ENCODE results near the gene SIGLEC7.

DNA sequence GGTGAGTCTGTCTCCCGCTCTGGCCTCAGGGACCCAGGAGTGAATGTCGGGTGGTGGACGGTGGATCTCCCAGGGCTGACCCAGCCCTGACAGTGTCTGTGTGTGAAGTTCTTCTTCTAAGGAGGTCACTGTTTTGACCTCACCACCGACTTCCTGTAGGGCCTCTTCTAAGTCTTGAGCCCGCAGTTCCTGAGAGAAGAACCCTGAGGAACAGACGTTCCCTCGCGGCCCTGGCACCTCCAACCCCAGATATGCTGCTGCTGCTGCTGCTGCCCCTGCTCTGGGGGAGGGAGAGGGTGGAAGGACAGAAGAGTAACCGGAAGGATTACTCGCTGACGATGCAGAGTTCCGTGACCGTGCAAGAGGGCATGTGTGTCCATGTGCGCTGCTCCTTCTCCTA is at the start of gene SIGLEC7:
- TF ChIP-seq CTCF (IDR thresholded peaks at IDR 0.05) = no peak
- no peak for TF ChIP-seq POLR2A (IDR thresholded peaks at IDR 0.05)
